ENCODE results near the gene LTO1. TPM values are rescaled to one million over a fixed set of nuclear protein-coding genes. Genes with fewer than 3 reads are reported as not detected.

LTO1 gene
- total and polyA plus RNA-seq, 4 donors, result 12.4 to 27.5 (median 19.4) TPM

DNA sequence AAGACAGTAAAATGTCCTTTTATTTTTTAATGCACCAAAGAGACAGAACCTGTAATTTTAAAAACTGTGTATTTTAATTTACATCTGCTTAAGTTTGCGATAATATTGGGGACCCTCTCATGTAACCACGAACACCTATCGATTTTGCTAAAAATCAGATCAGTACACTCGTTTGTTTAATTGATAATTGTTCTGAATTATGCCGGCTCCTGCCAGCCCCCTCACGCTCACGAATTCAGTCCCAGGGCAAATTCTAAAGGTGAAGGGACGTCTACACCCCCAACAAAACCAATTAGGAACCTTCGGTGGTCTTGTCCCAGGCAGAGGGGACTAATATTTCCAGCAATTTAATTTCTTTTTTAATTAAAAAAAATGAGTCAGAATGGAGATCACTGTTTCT is 35.3 kb downstream of the LTO1 start:
- Histone ChIP-seq H3K4me1 (ENCODE audit: control insufficient read depth in 5 of 5, insufficient read depth in 5 of 5, low read length in 5 of 5) (peaks cover 0 to 49% (median 20%) of the 10 kb centered on the region in 5 donors), H3K4me3 (no peak overlapping the region), H3K27me3 (ENCODE audit: control insufficient read depth in 3 of 3, insufficient read depth in 3 of 3, low read length in 2 of 3) (peaks cover 0 to 4% (median 0%) of the 10 kb centered on the region in 3 donors), H3K36me3 (ENCODE audit: control insufficient read depth in 4 of 4, insufficient read depth in 4 of 4, low read length in 4 of 4) (peaks cover 0 to 24% (median 2%) of the 10 kb centered on the region in 4 donors), H3K9me3 (ENCODE audit: control insufficient read depth in 4 of 4, insufficient read depth in 3 of 4, low read length in 3 of 4) (no peaks in the 10 kb centered on the region), H3K9ac (ENCODE audit: insufficient read depth in 1 of 2, low read length in 2 of 2) (peak overlapping the region in 1 of 2 donors; percentile 4), H3K27ac (ENCODE audit: low read depth in 1 of 2, low read length in 1 of 2) (no peak overlapping the region)
- ATAC-seq (ENCODE audit: insufficient read depth, low FRiP score) (no peak), DNase-seq (no peak)
- TF ChIP-seq, protein P1, sequence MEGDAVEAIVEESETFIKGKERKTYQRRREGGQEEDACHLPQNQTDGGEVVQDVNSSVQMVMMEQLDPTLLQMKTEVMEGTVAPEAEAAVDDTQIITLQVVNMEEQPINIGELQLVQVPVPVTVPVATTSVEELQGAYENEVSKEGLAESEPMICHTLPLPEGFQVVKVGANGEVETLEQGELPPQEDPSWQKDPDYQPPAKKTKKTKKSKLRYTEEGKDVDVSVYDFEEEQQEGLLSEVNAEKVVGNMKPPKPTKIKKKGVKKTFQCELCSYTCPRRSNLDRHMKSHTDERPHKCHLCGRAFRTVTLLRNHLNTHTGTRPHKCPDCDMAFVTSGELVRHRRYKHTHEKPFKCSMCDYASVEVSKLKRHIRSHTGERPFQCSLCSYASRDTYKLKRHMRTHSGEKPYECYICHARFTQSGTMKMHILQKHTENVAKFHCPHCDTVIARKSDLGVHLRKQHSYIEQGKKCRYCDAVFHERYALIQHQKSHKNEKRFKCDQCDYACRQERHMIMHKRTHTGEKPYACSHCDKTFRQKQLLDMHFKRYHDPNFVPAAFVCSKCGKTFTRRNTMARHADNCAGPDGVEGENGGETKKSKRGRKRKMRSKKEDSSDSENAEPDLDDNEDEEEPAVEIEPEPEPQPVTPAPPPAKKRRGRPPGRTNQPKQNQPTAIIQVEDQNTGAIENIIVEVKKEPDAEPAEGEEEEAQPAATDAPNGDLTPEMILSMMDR (IDR thresholded peaks at IDR 0.05; ENCODE audit: control extremely low read depth, extremely low read depth), result no peak
- 7 to 14% methylated on average over 9 of the region's 9 CpGs for WGBS, 2 donors

DNA sequence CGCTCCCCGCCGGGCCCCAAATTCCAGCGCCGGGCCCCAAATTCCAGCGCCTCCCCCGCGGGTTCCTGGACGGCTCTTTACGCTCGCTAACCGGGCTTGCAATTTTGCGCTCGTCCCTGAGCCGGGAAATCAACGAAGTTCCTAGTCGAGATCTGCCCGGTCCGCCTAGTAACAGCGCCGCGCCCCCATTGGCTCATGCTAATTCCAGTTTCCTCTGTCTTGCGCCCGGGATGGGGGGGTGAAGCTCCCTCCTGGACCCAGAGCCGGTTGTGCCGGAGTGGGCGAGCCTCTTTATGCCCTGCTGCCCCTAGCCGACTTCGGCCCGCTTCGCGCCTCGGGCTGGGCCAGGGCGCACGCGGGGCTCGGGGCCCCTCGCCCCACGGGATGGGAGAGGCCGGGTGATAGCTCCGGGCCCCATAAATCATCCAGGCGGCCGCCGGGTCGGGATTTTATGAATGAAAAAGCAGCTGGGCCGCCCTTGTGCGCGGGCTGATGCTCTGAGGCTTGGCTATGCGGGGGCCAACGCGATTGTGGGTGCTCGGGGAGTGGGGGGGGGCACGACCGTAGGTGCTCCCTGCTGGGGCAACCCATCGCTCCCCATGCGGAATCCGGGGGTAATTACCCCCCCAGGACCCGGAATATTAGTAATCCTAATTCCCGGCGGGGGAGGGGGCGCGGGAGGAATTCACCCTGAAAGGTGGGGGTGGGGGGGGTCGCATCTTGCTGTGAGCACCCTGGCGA is 36.0 kb downstream of the LTO1 start:
- 1% methylated on average over 63 to 64 of the region's 64 CpGs for WGBS, 2 donors
- Histone ChIP-seq H3K27ac (ENCODE audit: low read depth in 1 of 2, low read length in 1 of 2) (peak overlapping the region; percentile 68 to 78), H3K9ac (ENCODE audit: insufficient read depth in 1 of 2, low read length in 2 of 2) (no peak overlapping the region), H3K4me1 (ENCODE audit: control insufficient read depth in 5 of 5, insufficient read depth in 5 of 5, low read length in 5 of 5) (peaks cover 0 to 42% (median 15%) of the 10 kb centered on the region in 5 donors), H3K9me3 (ENCODE audit: control insufficient read depth in 4 of 4, insufficient read depth in 3 of 4, low read length in 3 of 4) (no peaks in the 10 kb centered on the region), H3K36me3 (ENCODE audit: control insufficient read depth in 4 of 4, insufficient read depth in 4 of 4, low read length in 4 of 4) (peaks cover 0 to 17% (median under 1%) of the 10 kb centered on the region in 4 donors), H3K4me3 (peak overlapping the region; percentile 10), H3K27me3 (ENCODE audit: control insufficient read depth in 3 of 3, insufficient read depth in 3 of 3, low read length in 2 of 3) (peaks cover 0 to 4% (median 0%) of the 10 kb centered on the region in 3 donors)
- TF ChIP-seq, protein P1 (IDR thresholded peaks at IDR 0.05; ENCODE audit: control extremely low read depth, extremely low read depth), result no peak
- ATAC-seq (ENCODE audit: insufficient read depth, low FRiP score), result peak; percentile 56
- DNase-seq, result peak; percentile 98

DNA sequence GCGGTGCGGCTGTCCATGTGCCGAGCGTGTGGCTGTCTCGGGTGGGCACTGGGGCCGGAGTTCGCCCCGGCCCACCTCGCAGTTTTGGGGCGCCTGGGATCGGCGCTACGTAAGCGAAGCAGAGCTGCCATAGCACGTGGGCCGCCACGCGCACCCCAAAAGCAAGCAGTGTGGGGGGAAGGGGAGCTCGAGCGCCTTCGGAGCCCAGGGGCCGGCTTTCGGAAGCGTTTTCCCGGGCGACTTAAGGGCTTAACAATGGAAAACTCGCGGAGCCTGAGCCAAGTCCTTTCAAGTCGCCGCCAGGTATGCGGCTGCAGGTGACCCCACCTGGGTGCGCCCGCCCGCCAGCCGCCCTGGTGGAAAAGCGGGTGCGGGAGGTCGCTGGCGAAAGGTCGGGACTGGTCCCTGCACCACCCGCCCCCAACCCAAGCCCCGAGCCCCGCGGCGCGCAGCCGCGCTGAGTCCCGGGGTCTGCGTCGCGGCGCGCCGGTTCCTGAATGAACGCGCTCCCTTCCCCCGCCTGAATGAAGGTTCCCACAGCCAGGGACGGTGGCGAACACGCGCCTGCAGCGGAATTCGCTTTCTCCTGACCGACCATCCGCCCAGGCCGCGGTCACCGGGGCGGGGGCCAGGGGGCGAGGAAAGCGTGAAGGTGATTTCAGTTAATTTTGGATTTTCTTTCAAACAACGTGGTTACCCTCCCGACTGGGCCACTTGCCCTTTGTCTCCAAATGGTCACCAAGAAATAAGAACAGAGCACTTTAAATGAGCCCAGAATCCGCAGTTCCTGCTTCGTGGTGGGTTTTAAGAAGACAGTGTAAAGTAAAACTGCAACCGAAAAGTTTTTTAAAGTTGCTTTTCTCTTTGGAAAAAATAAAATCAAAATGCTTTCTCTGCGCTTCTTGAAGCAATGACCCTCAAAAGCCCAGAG is 36.9 kb downstream of the LTO1 start:
- peak; percentile 84 to 86 (median 85) for DNase-seq
- H3K4me3 ChIP-seq, result no peak overlapping the region
- no peaks in the 10 kb centered on the region for H3K9me3 ChIP-seq (ENCODE audit: control insufficient read depth in 4 of 4, insufficient read depth in 3 of 4, low read length in 3 of 4)
- H3K27ac ChIP-seq (ENCODE audit: low read depth in 1 of 2, low read length in 1 of 2), result peak overlapping the region; percentile 36 to 50
- no peak for ATAC-seq (ENCODE audit: insufficient read depth, low FRiP score)
- TF ChIP-seq, protein P1 (IDR thresholded peaks at IDR 0.05; ENCODE audit: control extremely low read depth, extremely low read depth), result no peak
- H3K9ac ChIP-seq (ENCODE audit: insufficient read depth in 1 of 2, low read length in 2 of 2), result no peak overlapping the region
- 2% methylated on average over 67 to 78 of the region's 78 CpGs for WGBS, 2 donors
- H3K27me3 ChIP-seq (ENCODE audit: control insufficient read depth in 3 of 3, insufficient read depth in 3 of 3, low read length in 2 of 3), result peaks cover 0 to 4% (median 0%) of the 10 kb centered on the region in 3 donors
- H3K36me3 ChIP-seq (ENCODE audit: control insufficient read depth in 4 of 4, insufficient read depth in 4 of 4, low read length in 4 of 4), result peaks cover 0 to 8% (median 0%) of the 10 kb centered on the region in 4 donors
- H3K4me1 ChIP-seq (ENCODE audit: control insufficient read depth in 5 of 5, insufficient read depth in 5 of 5, low read length in 5 of 5), result peaks cover 0 to 34% (median 9%) of the 10 kb centered on the region in 5 donors
